Measurements from ENCODE around the gene NUP85. TPM values are rescaled to one million over a fixed set of nuclear protein-coding genes. Genes with fewer than 3 reads are reported as not detected.

NUP85 gene
- total RNA-seq, 1 experiment from 2014 or later = 95.6 TPM

- H3K4me2 ChIP-seq (ENCODE audit: low read length) = no peak overlapping the region
- no peak overlapping the region for H3K4me3 ChIP-seq (ENCODE audit: low read length)
- no peaks in the 10 kb centered on the region for H4K20me1 ChIP-seq (ENCODE audit: low read length)
- peaks cover 34% of the 10 kb centered on the region for H3K36me3 ChIP-seq (ENCODE audit: low read depth, low read length)
- no peaks in the 10 kb centered on the region for H3F3A ChIP-seq (ENCODE audit: low read length, unreplicated experiment)
- ChIA-PET POLR2A (ENCODE audit: unreplicated experiment) (no interaction called here), CTCF (no interaction called here)
- H3K9me3 ChIP-seq (ENCODE audit: low read length) = no peaks in the 10 kb centered on the region
- intact Hi-C loops (cut with micrococcal nuclease) = loop anchor here (10.0 kb wide), 2 partner anchors 173 to 207 kb away; no protein-coding TSS in a partner anchor
- H3K9me2 ChIP-seq (replicated peaks; ENCODE audit: low read length) = no peaks in the 10 kb centered on the region
- BruUV-seq (replicated peaks) = no TSS peak
- H3K4me1 ChIP-seq (ENCODE audit: insufficient read depth, low read length) = peaks cover 8% of the 10 kb centered on the region; the same call in 1 of the 2 replicates
- TF ChIP-seq EZH2 (IDR thresholded peaks at IDR 0.05; ENCODE audit: low read length, unreplicated experiment) (no peak), CTCF (conservative IDR thresholded peaks at IDR 0.05; ENCODE audit: low read depth, low read length) (no peak), EZH2phosphoT487 (IDR thresholded peaks at IDR 0.05; ENCODE audit: borderline replicate concordance, low read length) (no peak)
- no peak overlapping the region for H3K9ac ChIP-seq (ENCODE audit: low read length)
- no peak overlapping the region for H2AFZ ChIP-seq (ENCODE audit: low read length)
- H3K79me2 ChIP-seq (ENCODE audit: low read length) = peaks cover 63% of the 10 kb centered on the region
- H3K27ac ChIP-seq (ENCODE audit: low read length) = no peak overlapping the region
- DNase-seq (no peak), ATAC-seq (no peak)
- H3K27me3 ChIP-seq (ENCODE audit: low read length) = no peaks in the 10 kb centered on the region
These were observed 2.3 kb downstream of the NUP85 start for GRCh38 chr17:75207760-75208159.

- TF ChIP-seq EZH2 (IDR thresholded peaks at IDR 0.05; ENCODE audit: low read length, unreplicated experiment) = no peak
- no peak for TF ChIP-seq EZH2phosphoT487 (IDR thresholded peaks at IDR 0.05; ENCODE audit: borderline replicate concordance, low read length)
- no peak for TF ChIP-seq CTCF (conservative IDR thresholded peaks at IDR 0.05; ENCODE audit: low read depth, low read length)
- no peaks in the 10 kb centered on the region for H3K9me2 ChIP-seq (replicated peaks; ENCODE audit: low read length)
- no peak for DNase-seq
- H4K20me1 ChIP-seq (ENCODE audit: low read length) = no peaks in the 10 kb centered on the region
- H3K79me2 ChIP-seq (ENCODE audit: low read length) = peaks cover 63% of the 10 kb centered on the region
- H3K27me3 ChIP-seq (ENCODE audit: low read length) = no peaks in the 10 kb centered on the region
- H3K27ac ChIP-seq (ENCODE audit: low read length) = no peak overlapping the region
- ATAC-seq = no peak
- H3K4me1 ChIP-seq (ENCODE audit: insufficient read depth, low read length) = peaks cover 8% of the 10 kb centered on the region; the same call in 1 of the 2 replicates
- H3K4me3 ChIP-seq (ENCODE audit: low read length) = no peak overlapping the region
- no peaks in the 10 kb centered on the region for H3F3A ChIP-seq (ENCODE audit: low read length, unreplicated experiment)
- intact Hi-C loops (cut with micrococcal nuclease) = loop anchor here (10.0 kb wide), 2 partner anchors 173 to 207 kb away; no protein-coding TSS in a partner anchor
- peaks cover 38% of the 10 kb centered on the region for H3K36me3 ChIP-seq (ENCODE audit: low read depth, low read length)
- H3K9me3 ChIP-seq (ENCODE audit: low read length) = no peaks in the 10 kb centered on the region
- POLR2A ChIA-PET (ENCODE audit: unreplicated experiment) = no interaction called here
- no peak overlapping the region for H3K4me2 ChIP-seq (ENCODE audit: low read length)
- no peak overlapping the region for H2AFZ ChIP-seq (ENCODE audit: low read length)
- no TSS peak for BruUV-seq (replicated peaks)
- CTCF ChIA-PET = no interaction called here
- H3K9ac ChIP-seq (ENCODE audit: low read length) = no peak overlapping the region
These were observed 2.7 kb downstream of the NUP85 start for GRCh38 chr17:75208161-75208560.

GRCh38 chr17:75209061-75209460 is 3.6 kb downstream of the NUP85 start:
- H3K36me3 ChIP-seq (ENCODE audit: low read depth, low read length) = peaks cover 44% of the 10 kb centered on the region
- H3K4me1 ChIP-seq (ENCODE audit: insufficient read depth, low read length) = peaks cover 8% of the 10 kb centered on the region; the same call in 1 of the 2 replicates
- H3K9me2 ChIP-seq (replicated peaks; ENCODE audit: low read length) = no peaks in the 10 kb centered on the region
- H3K9me3 ChIP-seq (ENCODE audit: low read length) = no peaks in the 10 kb centered on the region
- no peak overlapping the region for H3K4me2 ChIP-seq (ENCODE audit: low read length)
- H2AFZ ChIP-seq (ENCODE audit: low read length) = no peak overlapping the region
- no peak for TF ChIP-seq EZH2 (IDR thresholded peaks at IDR 0.05; ENCODE audit: low read length, unreplicated experiment)
- no peak overlapping the region for H3K27ac ChIP-seq (ENCODE audit: low read length)
- ATAC-seq (no peak), DNase-seq (no peak)
- no peaks in the 10 kb centered on the region for H3F3A ChIP-seq (ENCODE audit: low read length, unreplicated experiment)
- no peaks in the 10 kb centered on the region for H4K20me1 ChIP-seq (ENCODE audit: low read length)
- CTCF ChIA-PET = no interaction called here
- no peaks in the 10 kb centered on the region for H3K27me3 ChIP-seq (ENCODE audit: low read length)
- no peak overlapping the region for H3K9ac ChIP-seq (ENCODE audit: low read length)
- no TSS peak for BruUV-seq (replicated peaks)
- no peak overlapping the region for H3K4me3 ChIP-seq (ENCODE audit: low read length)
- intact Hi-C loops (cut with micrococcal nuclease) = loop anchor here (10.0 kb wide), 2 partner anchors 174 to 206 kb away; no protein-coding TSS in a partner anchor
- POLR2A ChIA-PET (ENCODE audit: unreplicated experiment) = no interaction called here
- H3K79me2 ChIP-seq (ENCODE audit: low read length) = peaks cover 62% of the 10 kb centered on the region
